GM12891 (cell line): ENCODE measurements around the gene PCBP2.

ENCODE experiments used
- PAX5 ChIP-seq: IDR thresholded peaks from 2 replicates; pipeline ENCODE4 v1.6.1; 2011; ENCODE audit warnings: low read length, moderate library complexity, mild to moderate bottlenecking; ENCODE audit not compliant: insufficient read depth, severe bottlenecking
- POLR2A ChIP-seq: IDR thresholded peaks from 2 replicates; pipeline ENCODE4 v1.6.1; 2011; ENCODE audit warnings: low read depth, low read length, control low read depth
- POLR2AphosphoS5 ChIP-seq: IDR thresholded peaks from 2 replicates; pipeline ENCODE4 v1.6.1; 2011; ENCODE audit warnings: low read depth, low read length, control low read depth
- POU2F2 ChIP-seq: IDR thresholded peaks from 2 replicates; pipeline ENCODE4 v1.6.1; 2011; ENCODE audit warnings: low read depth, mild to moderate bottlenecking, control low read depth, low read length, moderate library complexity
- SPI1 ChIP-seq: IDR thresholded peaks from 2 replicates; pipeline ENCODE4 v1.6.1; 2011; ENCODE audit warnings: low read depth, low read length, control low read depth
- TAF1 ChIP-seq: IDR thresholded peaks from 2 replicates; pipeline ENCODE4 v1.6.1; 2011; ENCODE audit warnings: low read depth, low read length, control low read depth

GRCh38 chr12:53425515-53426150 is 26.3 kb upstream of the PCBP2 start:
- TF ChIP-seq POLR2A (no peak), POLR2AphosphoS5 (no peak), POU2F2 (no peak), PAX5 (no peak), TAF1 (no peak), SPI1 (no peak)
